C4-2B (cell line): ENCODE data around the gene TUBG1.

Experiments used
- H3K27ac ChIP-seq: fragments of 450-650 bp; 2 replicates; pipeline ENCODE4 v1.5.1; 2017
- ZFX ChIP-seq: fragments of 450-650 bp; IDR thresholded peaks from 2 replicates; pipeline ENCODE4 v1.6.1; 2017
- TF ChIP-seq, protein P1 (sequence below): fragments of 450-650 bp; conservative IDR thresholded peaks from 2 replicates; pipeline ENCODE4 v1.5.1; 2017; ENCODE audit warnings: mild to moderate bottlenecking

The TUBG1 gene

DNA sequence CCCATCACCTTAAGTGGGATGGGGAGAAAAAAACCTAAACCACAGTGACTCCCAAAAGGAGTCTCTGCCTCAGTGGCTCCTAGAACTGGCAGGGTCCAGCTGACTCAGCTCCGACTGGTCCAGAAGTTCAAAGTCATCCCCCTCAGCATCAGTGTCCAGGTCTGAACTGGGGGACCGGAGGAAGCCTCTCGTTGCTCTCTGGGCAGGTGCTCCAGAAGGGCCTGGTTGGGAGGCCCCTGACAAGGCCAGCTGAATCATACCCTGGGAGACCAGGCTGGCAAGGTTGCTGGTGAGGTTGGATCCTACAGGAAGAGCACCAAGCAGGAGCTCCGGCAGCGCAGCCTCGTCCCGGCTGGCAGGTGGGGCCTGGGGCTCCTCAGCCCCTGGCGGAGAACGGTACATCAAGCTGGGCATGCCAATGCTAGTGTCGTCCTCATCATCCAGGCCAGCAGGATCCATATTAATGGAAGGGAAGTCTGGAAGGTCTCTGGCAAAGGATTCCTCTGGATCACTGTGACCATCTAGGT is 27.7 kb upstream of the TUBG1 start:
- no peak overlapping the region for H3K27ac ChIP-seq
- TF ChIP-seq ZFX = no peak
- TF ChIP-seq, protein P1, sequence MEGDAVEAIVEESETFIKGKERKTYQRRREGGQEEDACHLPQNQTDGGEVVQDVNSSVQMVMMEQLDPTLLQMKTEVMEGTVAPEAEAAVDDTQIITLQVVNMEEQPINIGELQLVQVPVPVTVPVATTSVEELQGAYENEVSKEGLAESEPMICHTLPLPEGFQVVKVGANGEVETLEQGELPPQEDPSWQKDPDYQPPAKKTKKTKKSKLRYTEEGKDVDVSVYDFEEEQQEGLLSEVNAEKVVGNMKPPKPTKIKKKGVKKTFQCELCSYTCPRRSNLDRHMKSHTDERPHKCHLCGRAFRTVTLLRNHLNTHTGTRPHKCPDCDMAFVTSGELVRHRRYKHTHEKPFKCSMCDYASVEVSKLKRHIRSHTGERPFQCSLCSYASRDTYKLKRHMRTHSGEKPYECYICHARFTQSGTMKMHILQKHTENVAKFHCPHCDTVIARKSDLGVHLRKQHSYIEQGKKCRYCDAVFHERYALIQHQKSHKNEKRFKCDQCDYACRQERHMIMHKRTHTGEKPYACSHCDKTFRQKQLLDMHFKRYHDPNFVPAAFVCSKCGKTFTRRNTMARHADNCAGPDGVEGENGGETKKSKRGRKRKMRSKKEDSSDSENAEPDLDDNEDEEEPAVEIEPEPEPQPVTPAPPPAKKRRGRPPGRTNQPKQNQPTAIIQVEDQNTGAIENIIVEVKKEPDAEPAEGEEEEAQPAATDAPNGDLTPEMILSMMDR = no peak

DNA sequence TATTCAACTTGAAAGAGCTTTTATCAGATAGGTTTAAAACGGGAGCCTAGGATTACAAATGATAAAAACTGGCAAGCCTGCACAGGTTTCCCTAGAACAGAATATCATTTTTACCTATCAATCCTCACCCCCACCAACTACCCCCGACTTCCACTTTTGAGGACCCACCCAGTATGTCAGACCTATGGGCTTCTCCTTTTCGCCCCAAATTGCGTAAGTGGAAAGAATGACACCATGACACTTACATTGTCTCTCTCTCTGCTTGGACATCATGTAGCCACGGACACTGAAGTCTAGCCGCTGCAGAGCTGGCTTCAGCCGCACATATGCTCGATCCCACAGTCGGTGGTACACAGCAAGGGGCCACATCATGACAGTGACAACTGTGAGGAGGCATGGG is 24.6 kb upstream of the TUBG1 start:
- H3K27ac ChIP-seq = no peak overlapping the region
- TF ChIP-seq, protein P1 = no peak
- TF ChIP-seq ZFX = no peak

DNA sequence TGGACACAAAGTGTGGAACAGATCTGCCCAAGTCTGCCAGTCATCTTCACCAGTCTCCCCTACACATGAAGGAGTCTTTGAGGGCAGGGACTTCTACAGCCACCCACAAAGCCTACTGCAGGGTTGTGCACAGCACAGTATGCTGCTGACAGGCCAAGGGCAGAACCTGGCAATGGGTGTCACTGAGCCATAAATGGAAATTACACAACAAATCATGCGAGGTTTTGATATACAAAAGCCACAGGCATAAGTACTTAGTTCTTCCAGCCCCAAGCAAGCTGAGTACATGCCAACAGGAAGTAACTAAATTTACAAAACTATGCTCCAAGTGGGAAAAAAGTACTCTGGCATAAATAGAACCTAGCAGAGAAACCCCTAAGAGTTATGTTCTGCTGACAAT is 24.1 kb upstream of the TUBG1 start:
- no peak overlapping the region for H3K27ac ChIP-seq
- TF ChIP-seq, protein P1 = no peak
- TF ChIP-seq ZFX = no peak

DNA sequence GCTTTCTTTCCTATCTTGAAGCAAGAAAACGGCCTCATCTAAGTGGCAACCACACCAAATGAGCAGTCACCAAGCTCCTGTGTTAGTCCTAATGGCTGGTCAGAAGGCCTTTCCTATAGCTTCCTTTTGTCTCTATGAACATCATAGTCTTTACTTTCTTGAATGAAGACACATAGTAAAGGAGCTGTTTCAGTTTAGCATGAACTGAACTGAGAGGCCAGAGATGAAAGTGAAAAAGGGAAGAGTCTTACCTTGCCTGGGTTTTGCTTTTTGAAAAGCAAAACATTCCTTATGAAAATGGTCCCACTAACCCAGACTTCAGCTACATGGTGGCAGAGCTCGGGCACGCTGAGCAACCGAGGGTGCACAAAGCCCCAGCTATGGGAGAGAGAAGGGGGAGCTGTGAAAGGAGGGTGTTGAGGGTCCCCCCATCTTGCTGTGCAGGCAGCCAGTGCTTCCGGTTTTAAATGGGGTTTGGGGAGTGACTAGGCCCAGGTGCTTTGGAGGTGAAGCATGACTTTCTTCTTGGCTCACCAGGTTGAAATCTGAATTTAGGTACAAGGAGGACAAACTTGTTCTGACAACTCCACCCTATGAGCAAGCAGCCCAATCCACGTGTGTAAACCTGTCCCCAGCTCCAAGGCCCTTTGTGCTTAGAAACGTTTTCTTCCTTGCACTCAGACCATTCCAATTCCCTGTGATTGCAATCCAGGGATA is 22.8 kb upstream of the TUBG1 start:
- H3K27ac ChIP-seq = no peak overlapping the region
- no peak for TF ChIP-seq ZFX
- TF ChIP-seq, protein P1 = no peak

DNA sequence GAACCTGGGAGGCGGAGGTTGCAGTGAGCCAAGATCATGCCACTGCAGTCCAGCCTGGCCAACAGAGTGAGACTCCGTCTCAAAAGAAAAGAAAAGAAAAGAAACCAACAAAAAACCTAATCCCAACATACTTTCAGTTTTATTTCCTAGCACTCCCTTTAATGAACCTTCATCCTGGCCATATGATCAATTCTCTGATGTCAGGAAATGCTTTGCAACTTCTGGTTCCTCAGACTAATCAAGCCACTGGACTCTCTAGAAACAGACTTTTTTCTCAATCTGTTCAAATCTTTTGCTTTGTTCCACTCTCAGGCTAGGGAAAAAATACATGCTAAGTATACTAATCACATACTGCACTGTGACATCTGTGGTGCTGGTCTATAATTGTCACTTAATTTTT is 18.6 kb upstream of the TUBG1 start:
- no peak overlapping the region for H3K27ac ChIP-seq
- TF ChIP-seq, protein P1 = no peak
- no peak for TF ChIP-seq ZFX

DNA sequence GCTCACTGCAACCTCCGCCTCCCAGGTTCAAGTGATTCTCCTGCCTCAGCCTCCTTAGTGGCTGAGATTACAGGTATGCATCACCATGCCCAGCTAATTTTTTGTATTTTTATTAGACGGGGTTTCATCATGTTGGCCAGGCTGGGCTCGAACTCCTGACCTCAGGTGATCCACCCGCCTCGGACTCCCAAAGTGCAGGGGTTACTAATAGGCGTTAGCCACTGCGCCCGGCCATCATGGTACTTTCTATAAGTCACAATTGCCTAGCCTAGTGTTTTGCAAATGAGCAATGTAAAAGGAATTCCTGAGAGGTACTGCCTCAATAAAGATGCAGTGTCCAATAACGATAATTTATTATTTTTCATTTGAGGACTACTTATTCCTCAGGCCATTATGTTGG is 18.1 kb upstream of the TUBG1 start:
- TF ChIP-seq, protein P1 = no peak
- no peak for TF ChIP-seq ZFX
- no peak overlapping the region for H3K27ac ChIP-seq

DNA sequence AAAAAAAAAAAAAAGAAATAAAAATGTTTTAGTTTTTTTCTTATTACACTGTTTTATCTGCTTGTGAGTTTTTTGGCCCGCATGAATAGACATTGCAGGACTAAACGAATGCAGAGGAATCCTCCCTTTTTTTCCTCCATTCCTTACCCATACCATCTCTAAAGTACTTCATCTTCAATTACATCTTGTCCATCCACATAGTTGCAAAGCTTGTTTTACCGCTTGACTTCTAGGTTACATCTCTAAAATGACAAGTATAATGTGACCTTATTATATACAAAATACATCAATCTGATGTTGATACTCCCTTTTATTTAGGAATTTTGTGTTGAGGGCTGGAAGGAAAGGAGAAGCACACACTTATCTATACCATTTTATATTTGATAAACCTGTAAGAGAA is 13.1 kb upstream of the TUBG1 start:
- TF ChIP-seq, protein P1 = no peak
- TF ChIP-seq ZFX = no peak
- no peak overlapping the region for H3K27ac ChIP-seq
